Neural cell (in vitro differentiated cells): Measurements from ENCODE around the gene DZIP1L. TPM values are rescaled to one million over a fixed set of nuclear protein-coding genes. Genes with fewer than 3 reads are reported as not detected.

Source experiments
- H2AFZ ChIP-seq: fragments of 200-600, 300-800 bp; sonication (generic), shearing (Covaris generic); 2 replicates; pipeline ENCODE4 v1.6.0; 2014; ENCODE audit warnings: low read depth, mild to moderate bottlenecking, antibody characterized with exemption, low read length, moderate library complexity
- H3F3A ChIP-seq: fragments of 200-600 bp; shearing (Covaris generic); 2 replicates; pipeline ENCODE4 v1.6.1; 2016; ENCODE audit warnings: mild to moderate bottlenecking, moderate library complexity, mixed read lengths, antibody characterized with exemption, low read length; ENCODE audit not compliant: insufficient read depth, poor library complexity, severe bottlenecking
- H3K27ac ChIP-seq: fragments of 200-600, 300-800 bp; sonication (generic), shearing (Covaris generic); 2 replicates; pipeline ENCODE4 v1.5.1; 2014; ENCODE audit warnings: mild to moderate bottlenecking, low read length, moderate library complexity
- H3K27me3 ChIP-seq: fragments of 300-800, 200-600 bp; sonication (generic), shearing (Covaris generic); 2 replicates; pipeline ENCODE4 v1.6.0; 2014; ENCODE audit warnings: mild to moderate bottlenecking, low read depth, low read length, moderate library complexity; ENCODE audit not compliant: insufficient read depth
- H3K36me3 ChIP-seq: fragments of 300-800, 200-600 bp; sonication (generic), shearing (Covaris generic); 2 replicates; pipeline ENCODE4 v1.5.1; 2014; ENCODE audit warnings: mild to moderate bottlenecking, antibody characterized with exemption, low read length, moderate library complexity; ENCODE audit not compliant: insufficient read depth
- H3K4me2 ChIP-seq: fragments of 300-800, 200-600 bp; sonication (generic), shearing (Covaris generic); 2 replicates; pipeline ENCODE4 v1.6.0; 2014; ENCODE audit warnings: mild to moderate bottlenecking, low read length
- H3K4me3 ChIP-seq: fragments of 300-800, 200-600 bp; sonication (generic), shearing (Covaris generic); 2 replicates; pipeline ENCODE4 v1.5.1; 2014; ENCODE audit warnings: mild to moderate bottlenecking, low read length, moderate library complexity
- H3K79me2 ChIP-seq: fragments of 200-600 bp; shearing (Covaris generic); replicated peaks from 2 replicates; pipeline ENCODE4 v1.6.0; 2014; ENCODE audit warnings: mild to moderate bottlenecking, low read length, moderate library complexity; ENCODE audit not compliant: insufficient read depth
- H3K9ac ChIP-seq: fragments of 300-800, 200-600 bp; sonication (generic), shearing (Covaris generic); 2 replicates; pipeline ENCODE4 v1.6.1; 2016; ENCODE audit warnings: mild to moderate bottlenecking, low read length, mixed read lengths
- H3K9me2 ChIP-seq: fragments of 200-600 bp; shearing (Covaris generic); 2 replicates; pipeline ENCODE4 v1.6.1; 2016; ENCODE audit warnings: mild to moderate bottlenecking, low read length, mixed read lengths; ENCODE audit not compliant: insufficient read depth
- H3K9me3 ChIP-seq: fragments of 200-600, 300-800 bp; sonication (generic), shearing (Covaris generic); 2 replicates; pipeline ENCODE4 v1.6.1; 2016; ENCODE audit warnings: mild to moderate bottlenecking, mixed run types, low read length, moderate library complexity, mixed read lengths
- H4K20me1 ChIP-seq: fragments of 200-600 bp; shearing (Covaris generic); 2 replicates; pipeline ENCODE4 v1.6.1; 2016; ENCODE audit warnings: mild to moderate bottlenecking, mixed run types; ENCODE audit not compliant: insufficient read depth
- EP300 ChIP-seq: fragments of 450-650 bp; conservative IDR thresholded peaks from 2 replicates; pipeline ENCODE4 v1.6.1; 2014; ENCODE audit warnings: antibody characterized with exemption, mild to moderate bottlenecking, moderate library complexity; ENCODE audit not compliant: poor library complexity, severe bottlenecking
- EZH2 ChIP-seq: fragments of 200-600, 300-800 bp; shearing (Covaris generic), sonication (generic); IDR thresholded peaks from 2 replicates; pipeline ENCODE4 v1.6.1; 2014; ENCODE audit warnings: antibody characterized with exemption, low read length, borderline replicate concordance, mild to moderate bottlenecking; ENCODE audit not compliant: insufficient read depth, poor library complexity, severe bottlenecking
- MXI1 ChIP-seq: fragments of 450-650 bp; conservative IDR thresholded peaks from 2 replicates; pipeline ENCODE4 v1.6.1; 2014; ENCODE audit warnings: antibody characterized with exemption, mild to moderate bottlenecking; ENCODE audit not compliant: poor library complexity, severe bottlenecking
- POLR2AphosphoS5 ChIP-seq: IDR thresholded peaks from 2 replicates; pipeline ENCODE4 v1.6.1; 2012
- RAD21 ChIP-seq: fragments of 450-650 bp; conservative IDR thresholded peaks from 2 replicates; pipeline ENCODE4 v1.6.1; 2014; ENCODE audit warnings: antibody characterized with exemption, mild to moderate bottlenecking, moderate library complexity
- SMC3 ChIP-seq: fragments of 450-650 bp; conservative IDR thresholded peaks from 2 replicates; pipeline ENCODE4 v1.6.1; 2014; ENCODE audit warnings: antibody characterized with exemption, mild to moderate bottlenecking, moderate library complexity; ENCODE audit not compliant: poor library complexity
- TAF1 ChIP-seq: IDR thresholded peaks from 2 replicates; pipeline ENCODE4 v1.6.1; 2012; ENCODE audit warnings: low read depth
- polyA plus RNA-seq: library from polyadenylated mRNA; depleted of rRNA; stranded (reverse); fragments of >200 nt; gene quantifications from 2 replicates; pipeline ENCODE4 v1.2.3, GENCODE V29; 2014
- TF ChIP-seq, protein P1 (sequence below): IDR thresholded peaks from 2 replicates; pipeline ENCODE4 v1.6.1; 2012; ENCODE audit warnings: borderline replicate concordance
- TF ChIP-seq, protein P2 (sequence below): fragments of 450-650 bp; IDR thresholded peaks from 2 replicates; pipeline ENCODE4 v1.5.1; 2014; ENCODE audit warnings: antibody characterized with exemption, mild to moderate bottlenecking, moderate library complexity; ENCODE audit not compliant: poor library complexity, severe bottlenecking

Gene DZIP1L
- polyA plus RNA-seq, 1 donor from 2014 or later, result 1.7 TPM

DNA sequence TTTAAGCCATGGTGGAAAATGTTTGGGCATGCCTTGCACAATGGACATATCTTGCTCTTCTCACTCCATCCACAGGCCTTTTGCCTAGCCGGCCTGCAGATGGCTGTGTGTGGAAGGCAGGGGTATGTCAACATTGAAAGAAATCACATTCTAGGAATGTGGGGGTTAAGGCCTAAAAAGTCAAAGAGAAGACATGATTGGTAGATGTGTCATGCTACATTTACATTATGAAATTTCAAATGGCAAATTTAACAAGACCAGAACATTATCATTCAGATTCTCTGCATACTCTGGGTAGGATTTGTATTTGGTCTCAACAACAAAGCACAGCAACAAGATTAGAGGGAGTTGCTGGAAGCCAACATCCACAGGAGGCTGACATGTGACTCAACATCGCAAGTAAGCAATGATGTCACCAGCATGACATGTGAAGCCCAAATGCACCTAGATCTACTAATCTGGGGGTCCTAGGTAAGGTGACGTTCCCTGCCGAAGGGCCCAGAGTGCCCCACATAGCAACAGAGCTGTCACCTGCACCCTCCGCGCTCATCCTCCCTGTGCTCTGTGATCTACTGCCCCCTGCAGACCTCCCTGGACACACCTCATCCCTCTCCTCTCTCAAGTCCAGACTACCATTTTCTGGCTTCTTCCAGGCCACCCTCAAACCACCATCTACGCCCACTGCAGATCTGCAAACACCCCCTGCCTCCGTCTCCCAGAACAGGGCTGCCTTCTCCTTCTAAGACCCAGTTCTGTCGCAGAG lies 66.1 kb downstream of the DZIP1L start:
- Histone ChIP-seq H2AFZ (no peak overlapping the region), H3K9me2 (no peaks in the 10 kb centered on the region), H3K27ac (no peak overlapping the region), H3F3A (no peaks in the 10 kb centered on the region), H3K36me3 (no peaks in the 10 kb centered on the region), H4K20me1 (no peaks in the 10 kb centered on the region), H3K9ac (no peak overlapping the region), H3K27me3 (no peaks in the 10 kb centered on the region), H3K79me2 (no peaks in the 10 kb centered on the region), H3K4me2 (no peak overlapping the region), H3K4me3 (no peak overlapping the region), H3K9me3 (no peaks in the 10 kb centered on the region)
- TF ChIP-seq SMC3 (no peak), MXI1 (no peak), RAD21 (no peak), POLR2AphosphoS5 (no peak), EP300 (no peak), EZH2 (no peak), TAF1 (no peak)
- TF ChIP-seq, protein P1, sequence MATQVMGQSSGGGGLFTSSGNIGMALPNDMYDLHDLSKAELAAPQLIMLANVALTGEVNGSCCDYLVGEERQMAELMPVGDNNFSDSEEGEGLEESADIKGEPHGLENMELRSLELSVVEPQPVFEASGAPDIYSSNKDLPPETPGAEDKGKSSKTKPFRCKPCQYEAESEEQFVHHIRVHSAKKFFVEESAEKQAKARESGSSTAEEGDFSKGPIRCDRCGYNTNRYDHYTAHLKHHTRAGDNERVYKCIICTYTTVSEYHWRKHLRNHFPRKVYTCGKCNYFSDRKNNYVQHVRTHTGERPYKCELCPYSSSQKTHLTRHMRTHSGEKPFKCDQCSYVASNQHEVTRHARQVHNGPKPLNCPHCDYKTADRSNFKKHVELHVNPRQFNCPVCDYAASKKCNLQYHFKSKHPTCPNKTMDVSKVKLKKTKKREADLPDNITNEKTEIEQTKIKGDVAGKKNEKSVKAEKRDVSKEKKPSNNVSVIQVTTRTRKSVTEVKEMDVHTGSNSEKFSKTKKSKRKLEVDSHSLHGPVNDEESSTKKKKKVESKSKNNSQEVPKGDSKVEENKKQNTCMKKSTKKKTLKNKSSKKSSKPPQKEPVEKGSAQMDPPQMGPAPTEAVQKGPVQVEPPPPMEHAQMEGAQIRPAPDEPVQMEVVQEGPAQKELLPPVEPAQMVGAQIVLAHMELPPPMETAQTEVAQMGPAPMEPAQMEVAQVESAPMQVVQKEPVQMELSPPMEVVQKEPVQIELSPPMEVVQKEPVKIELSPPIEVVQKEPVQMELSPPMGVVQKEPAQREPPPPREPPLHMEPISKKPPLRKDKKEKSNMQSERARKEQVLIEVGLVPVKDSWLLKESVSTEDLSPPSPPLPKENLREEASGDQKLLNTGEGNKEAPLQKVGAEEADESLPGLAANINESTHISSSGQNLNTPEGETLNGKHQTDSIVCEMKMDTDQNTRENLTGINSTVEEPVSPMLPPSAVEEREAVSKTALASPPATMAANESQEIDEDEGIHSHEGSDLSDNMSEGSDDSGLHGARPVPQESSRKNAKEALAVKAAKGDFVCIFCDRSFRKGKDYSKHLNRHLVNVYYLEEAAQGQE, result no peak
- TF ChIP-seq, protein P2, sequence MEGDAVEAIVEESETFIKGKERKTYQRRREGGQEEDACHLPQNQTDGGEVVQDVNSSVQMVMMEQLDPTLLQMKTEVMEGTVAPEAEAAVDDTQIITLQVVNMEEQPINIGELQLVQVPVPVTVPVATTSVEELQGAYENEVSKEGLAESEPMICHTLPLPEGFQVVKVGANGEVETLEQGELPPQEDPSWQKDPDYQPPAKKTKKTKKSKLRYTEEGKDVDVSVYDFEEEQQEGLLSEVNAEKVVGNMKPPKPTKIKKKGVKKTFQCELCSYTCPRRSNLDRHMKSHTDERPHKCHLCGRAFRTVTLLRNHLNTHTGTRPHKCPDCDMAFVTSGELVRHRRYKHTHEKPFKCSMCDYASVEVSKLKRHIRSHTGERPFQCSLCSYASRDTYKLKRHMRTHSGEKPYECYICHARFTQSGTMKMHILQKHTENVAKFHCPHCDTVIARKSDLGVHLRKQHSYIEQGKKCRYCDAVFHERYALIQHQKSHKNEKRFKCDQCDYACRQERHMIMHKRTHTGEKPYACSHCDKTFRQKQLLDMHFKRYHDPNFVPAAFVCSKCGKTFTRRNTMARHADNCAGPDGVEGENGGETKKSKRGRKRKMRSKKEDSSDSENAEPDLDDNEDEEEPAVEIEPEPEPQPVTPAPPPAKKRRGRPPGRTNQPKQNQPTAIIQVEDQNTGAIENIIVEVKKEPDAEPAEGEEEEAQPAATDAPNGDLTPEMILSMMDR, result no peak

DNA sequence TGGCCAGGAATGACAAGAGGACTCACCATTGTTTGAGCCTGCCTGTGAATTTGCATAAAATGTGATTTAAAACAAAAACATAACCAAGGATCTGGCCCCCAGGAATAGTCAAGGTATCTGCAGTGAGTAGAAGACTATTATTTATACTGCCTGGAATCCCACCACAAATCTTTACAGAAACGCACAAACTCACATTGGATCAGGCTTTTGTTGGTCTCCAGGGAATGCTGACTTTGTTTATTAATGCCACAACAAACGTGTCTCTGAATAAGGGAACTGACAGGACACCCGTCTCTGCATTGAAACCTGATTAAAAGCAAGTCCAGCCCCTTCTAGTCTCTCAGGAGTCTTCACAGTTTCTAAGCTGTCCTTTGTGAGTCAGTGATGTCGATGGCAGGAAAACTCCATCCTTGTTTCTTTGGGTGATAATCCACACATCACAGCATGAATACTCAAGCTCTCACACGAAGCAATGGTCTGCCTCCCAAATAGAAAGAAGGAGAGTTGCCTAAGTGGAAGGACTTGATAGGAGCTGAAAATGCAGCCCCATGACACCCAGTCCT lies 67.7 kb downstream of the DZIP1L start:
- Histone ChIP-seq H3K4me3 (no peak overlapping the region), H3K9me3 (no peaks in the 10 kb centered on the region), H3F3A (no peaks in the 10 kb centered on the region), H3K27ac (no peak overlapping the region), H3K4me2 (no peak overlapping the region), H3K27me3 (no peaks in the 10 kb centered on the region), H3K79me2 (no peaks in the 10 kb centered on the region), H4K20me1 (no peaks in the 10 kb centered on the region), H3K9me2 (no peaks in the 10 kb centered on the region), H3K9ac (no peak overlapping the region), H2AFZ (no peak overlapping the region), H3K36me3 (no peaks in the 10 kb centered on the region)
- TF ChIP-seq, protein P2, result no peak
- no peak for TF ChIP-seq EZH2
- TF ChIP-seq POLR2AphosphoS5, result no peak
- no peak for TF ChIP-seq RAD21
- TF ChIP-seq SMC3, result no peak
- no peak for TF ChIP-seq TAF1
- TF ChIP-seq MXI1, result no peak
- TF ChIP-seq, protein P1, result no peak
- no peak for TF ChIP-seq EP300
